GM12878 (cell line): ENCODE measurements around the gene CENATAC. TPM values are rescaled to one million over a fixed set of nuclear protein-coding genes. Genes with fewer than 3 reads are reported as not detected.

Source experiments
- ATF3 ChIP-seq: IDR thresholded peaks from 2 replicates; pipeline ENCODE4 v1.6.1; 2011; ENCODE audit warnings: low read depth, mild to moderate bottlenecking, low read length, moderate library complexity, borderline replicate concordance; ENCODE audit errors: extremely low read depth
- BCL3 ChIP-seq: IDR thresholded peaks from 2 replicates; pipeline ENCODE4 v1.6.1; 2011; ENCODE audit warnings: borderline replicate concordance, low read depth, mild to moderate bottlenecking, moderate library complexity, low read length; ENCODE audit not compliant: insufficient read depth, poor library complexity, severe bottlenecking
- CUX1 ChIP-seq: IDR thresholded peaks from 2 replicates; pipeline ENCODE4 v1.6.1; 2012; ENCODE audit warnings: improper control_type of control experiment, low read depth, low read length; ENCODE audit not compliant: insufficient replicate concordance
- ETV6 ChIP-seq, 2 experiments: fragments of 450-650 bp in 1 of 2; IDR thresholded peaks in 1 of 2; conservative IDR thresholded peaks in 1 of 2; 2 replicates each; pipeline ENCODE4 v1.6.1; 2014; ENCODE audit warnings: antibody characterized with exemption in 1 of 2, borderline replicate concordance in 1 of 2, low read depth in 1 of 2, mild to moderate bottlenecking in 1 of 2, moderate library complexity in 1 of 2
- HSF1 ChIP-seq: fragments of 150-350 bp; IDR thresholded peaks from 2 replicates; pipeline ENCODE4 v1.6.1; 2014; ENCODE audit warnings: mild to moderate bottlenecking, low read depth, low read length
- IKZF2 ChIP-seq, 2 experiments: fragments of 450-650 bp; IDR thresholded peaks; 2 replicates each; pipeline ENCODE4 v1.6.1; 2017; ENCODE audit warnings: mild to moderate bottlenecking in 2 of 2, moderate library complexity in 2 of 2
- MEF2A ChIP-seq: IDR thresholded peaks from 2 replicates; pipeline ENCODE4 v1.6.1; 2011; ENCODE audit warnings: low read depth, mild to moderate bottlenecking, low read length, moderate library complexity; ENCODE audit not compliant: insufficient read depth
- NKRF ChIP-seq: fragments of 450-650 bp; conservative IDR thresholded peaks from 2 replicates; pipeline ENCODE4 v1.6.1; 2017; ENCODE audit warnings: mild to moderate bottlenecking, moderate library complexity
- RAD21 ChIP-seq: IDR thresholded peaks from 2 replicates; pipeline ENCODE4 v1.6.1; 2011; ENCODE audit warnings: mild to moderate bottlenecking, low read depth, low read length, moderate library complexity; ENCODE audit not compliant: insufficient read depth
- SKIL ChIP-seq: fragments of 450-650 bp; IDR thresholded peaks from 2 replicates; pipeline ENCODE4 v1.6.1; 2017; ENCODE audit warnings: mild to moderate bottlenecking, low read depth, inconsistent platforms; ENCODE audit not compliant: poor library complexity, severe bottlenecking
- STAT3 ChIP-seq: IDR thresholded peaks from 2 replicates; pipeline ENCODE4 v1.6.1; 2011; ENCODE audit warnings: low read depth, low read length, improper control_type of control experiment
- TCF3 ChIP-seq: IDR thresholded peaks from 2 replicates; pipeline ENCODE4 v1.6.1; 2012; ENCODE audit warnings: low read depth, mild to moderate bottlenecking, low read length, borderline replicate concordance; ENCODE audit not compliant: insufficient read depth
- ZZZ3 ChIP-seq: IDR thresholded peaks from 2 replicates; pipeline ENCODE4 v1.6.1; 2011; ENCODE audit warnings: low read depth; ENCODE audit not compliant: control insufficient read depth, insufficient read length
- polyA plus RNA-seq, 11 experiments: library from polyadenylated mRNA; depleted of rRNA in 4 of 11; unstranded in 6 of 11; stranded (reverse) in 5 of 11; fragments of >200 nt; fragmentation: Nextera tagmentation in 4 of 11; fragmentation: Illumina TruSeq in 1 of 11; extraction: Ambion mirVana in 4 of 11; extraction: Trizol in 1 of 11; gene quantifications; 1 replicate in 1 of 11; 2 replicates in 10 of 11; pipeline versions ENCODE4 v1.2.1 to v1.2.3, GENCODE V29; 2011 to 2016; ENCODE audit warnings: inconsistent platforms in 2 of 11, missing spikeins in 2 of 11, low read depth in 1 of 11
- total RNA-seq, 4 experiments: library from RNA; depleted of rRNA in 3 of 4; stranded (reverse); fragments of >200 nt in 3 of 4; fragmentation: Illumina TruSeq in 1 of 4; extraction: Trizol in 1 of 4; gene quantifications; 2 replicates each; pipeline versions ENCODE4 v1.2.1 to v1.2.3, GENCODE V29; 2013 to 2021

Gene CENATAC
- total and polyA plus RNA-seq, 10 of the 15 experiments (the other 5 are each of a cell fraction or from before 2014, with no cell fraction given) = 4.8 to 37.1 (median 24.1) TPM

- TF ChIP-seq NKRF (0 out of 2 replicates have a peak, but pooled peaks have one; percentile 14), RAD21 (no peak), ETV6 (conservative IDR thresholded peaks at IDR 0.05 in 1 of 2, IDR thresholded peaks at IDR 0.05 in 1 of 2; ENCODE audit: borderline replicate concordance in 1 of 2, low read depth in 1 of 2) (no peak), SKIL (no peak), STAT3 (no peak), ATF3 (no peak), ZZZ3 (no peak), IKZF2 (IDR thresholded peaks at IDR 0.05) (peak; percentile 35 to 63; a peak in 3 of 4 replicates), BCL3 (peak; percentile 41), MEF2A (no peak), CUX1 (no peak), TCF3 (no peak), HSF1 (no peak)
Measured at GRCh38 chr11:119051440-119052162, 53.7 kb downstream of the CENATAC start (continued).
